ENCODE data around the gene ZSWIM3. TPM values are rescaled to one million over a fixed set of nuclear protein-coding genes. Genes with fewer than 3 reads are reported as not detected.

Gene ZSWIM3
- total and polyA plus RNA-seq, 2 of the 13 experiments (the other 11 are each of a cell fraction or from before 2014, with no cell fraction given): 5.2 to 5.8 TPM

- TF ChIP-seq TBX3 (IDR thresholded peaks at IDR 0.05; ENCODE audit: borderline replicate concordance) (peak; percentile 57; the same call in 1 of the 2 replicates), PLSCR1 (CRISPR knock-in tag; IDR thresholded peaks at IDR 0.05; ENCODE audit: borderline replicate concordance) (no peak), ZNF781 (CRISPR knock-in tag; IDR thresholded peaks at IDR 0.05; ENCODE audit: borderline replicate concordance, not compliant biosample characterization) (no peak), ZNF644 (CRISPR knock-in tag; IDR thresholded peaks at IDR 0.05; ENCODE audit: low read depth) (peak; percentile 70), ZNF792 (CRISPR knock-in tag; IDR thresholded peaks at IDR 0.05) (peak; percentile 83; the same call in 1 of the 2 replicates), AKAP8 (CRISPR knock-in tag; IDR thresholded peaks at IDR 0.05) (peak; percentile 93), KLF9 (CRISPR knock-in tag; IDR thresholded peaks at IDR 0.05; ENCODE audit: low read depth) (no peak), ZC3H4 (CRISPR knock-in tag; IDR thresholded peaks at IDR 0.05; ENCODE audit: borderline replicate concordance) (no peak), TCF7L2 (IDR thresholded peaks at IDR 0.05; ENCODE audit: low read depth, low read length) (no peak), KDM5B (CRISPR knock-in tag; IDR thresholded peaks at IDR 0.05; ENCODE audit: borderline replicate concordance) (peak; percentile 76; the same call in 1 of the 2 replicates), CC2D1A (CRISPR knock-in tag; IDR thresholded peaks at IDR 0.05) (peak; percentile 86; the same call in 1 of the 2 replicates), ATF2 (CRISPR knock-in tag; IDR thresholded peaks at IDR 0.05) (peak; percentile 69; the same call in 1 of the 2 replicates), ARNT (IDR thresholded peaks at IDR 0.05) (no peak), ZNF205 (CRISPR knock-in tag; IDR thresholded peaks at IDR 0.05) (peak; percentile 95), ZNF672 (CRISPR knock-in tag; IDR thresholded peaks at IDR 0.05) (no peak), ZNF713 (CRISPR knock-in tag; IDR thresholded peaks at IDR 0.05) (peak; percentile 31; the same call in 1 of the 2 replicates), SSRP1 (CRISPR knock-in tag; IDR thresholded peaks at IDR 0.05) (no peak), HOXA7 (CRISPR knock-in tag; IDR thresholded peaks at IDR 0.05) (no peak)
- TF ChIP-seq, protein P1, sequence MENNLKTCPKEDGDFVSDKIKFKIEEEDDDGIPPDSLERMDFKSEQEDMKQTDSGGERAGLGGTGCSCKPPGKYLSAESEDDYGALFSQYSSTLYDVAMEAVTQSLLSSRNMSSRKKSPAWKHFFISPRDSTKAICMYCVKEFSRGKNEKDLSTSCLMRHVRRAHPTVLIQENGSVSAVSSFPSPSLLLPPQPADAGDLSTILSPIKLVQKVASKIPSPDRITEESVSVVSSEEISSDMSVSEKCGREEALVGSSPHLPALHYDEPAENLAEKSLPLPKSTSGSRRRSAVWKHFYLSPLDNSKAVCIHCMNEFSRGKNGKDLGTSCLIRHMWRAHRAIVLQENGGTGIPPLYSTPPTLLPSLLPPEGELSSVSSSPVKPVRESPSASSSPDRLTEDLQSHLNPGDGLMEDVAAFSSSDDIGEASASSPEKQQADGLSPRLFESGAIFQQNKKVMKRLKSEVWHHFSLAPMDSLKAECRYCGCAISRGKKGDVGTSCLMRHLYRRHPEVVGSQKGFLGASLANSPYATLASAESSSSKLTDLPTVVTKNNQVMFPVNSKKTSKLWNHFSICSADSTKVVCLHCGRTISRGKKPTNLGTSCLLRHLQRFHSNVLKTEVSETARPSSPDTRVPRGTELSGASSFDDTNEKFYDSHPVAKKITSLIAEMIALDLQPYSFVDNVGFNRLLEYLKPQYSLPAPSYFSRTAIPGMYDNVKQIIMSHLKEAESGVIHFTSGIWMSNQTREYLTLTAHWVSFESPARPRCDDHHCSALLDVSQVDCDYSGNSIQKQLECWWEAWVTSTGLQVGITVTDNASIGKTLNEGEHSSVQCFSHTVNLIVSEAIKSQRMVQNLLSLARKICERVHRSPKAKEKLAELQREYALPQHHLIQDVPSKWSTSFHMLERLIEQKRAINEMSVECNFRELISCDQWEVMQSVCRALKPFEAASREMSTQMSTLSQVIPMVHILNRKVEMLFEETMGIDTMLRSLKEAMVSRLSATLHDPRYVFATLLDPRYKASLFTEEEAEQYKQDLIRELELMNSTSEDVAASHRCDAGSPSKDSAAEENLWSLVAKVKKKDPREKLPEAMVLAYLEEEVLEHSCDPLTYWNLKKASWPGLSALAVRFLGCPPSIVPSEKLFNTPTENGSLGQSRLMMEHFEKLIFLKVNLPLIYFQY (CRISPR knock-in tag; IDR thresholded peaks at IDR 0.05; ENCODE audit: borderline replicate concordance): peak; percentile 87
- TF ChIP-seq, protein P2, sequence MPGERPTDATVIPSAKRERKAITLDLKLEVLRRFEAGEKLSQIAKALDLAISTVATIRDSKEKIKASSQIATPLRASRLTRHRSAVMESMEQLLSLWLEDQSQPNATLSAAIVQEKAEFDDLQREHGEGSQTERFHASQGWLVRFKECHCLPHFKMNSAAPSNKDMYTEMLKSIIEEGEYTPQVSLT (CRISPR knock-in tag; IDR thresholded peaks at IDR 0.05; ENCODE audit: borderline replicate concordance, low read depth): no peak
- TF ChIP-seq, protein P3, sequence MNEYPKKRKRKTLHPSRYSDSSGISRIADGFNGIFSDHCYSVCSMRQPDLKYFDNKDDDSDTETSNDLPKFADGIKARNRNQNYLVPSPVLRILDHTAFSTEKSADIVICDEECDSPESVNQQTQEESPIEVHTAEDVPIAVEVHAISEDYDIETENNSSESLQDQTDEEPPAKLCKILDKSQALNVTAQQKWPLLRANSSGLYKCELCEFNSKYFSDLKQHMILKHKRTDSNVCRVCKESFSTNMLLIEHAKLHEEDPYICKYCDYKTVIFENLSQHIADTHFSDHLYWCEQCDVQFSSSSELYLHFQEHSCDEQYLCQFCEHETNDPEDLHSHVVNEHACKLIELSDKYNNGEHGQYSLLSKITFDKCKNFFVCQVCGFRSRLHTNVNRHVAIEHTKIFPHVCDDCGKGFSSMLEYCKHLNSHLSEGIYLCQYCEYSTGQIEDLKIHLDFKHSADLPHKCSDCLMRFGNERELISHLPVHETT (CRISPR knock-in tag; conservative IDR thresholded peaks at IDR 0.05): 0 out of 2 replicates have a peak, but pooled peaks have one; percentile 21
These were observed 69.9 kb downstream of the ZSWIM3 start (continued) for GRCh38 chr20:45927071-45927878.

Measured in HepG2 (cell line).